Measurements from ENCODE around the gene INTS12.

DNA sequence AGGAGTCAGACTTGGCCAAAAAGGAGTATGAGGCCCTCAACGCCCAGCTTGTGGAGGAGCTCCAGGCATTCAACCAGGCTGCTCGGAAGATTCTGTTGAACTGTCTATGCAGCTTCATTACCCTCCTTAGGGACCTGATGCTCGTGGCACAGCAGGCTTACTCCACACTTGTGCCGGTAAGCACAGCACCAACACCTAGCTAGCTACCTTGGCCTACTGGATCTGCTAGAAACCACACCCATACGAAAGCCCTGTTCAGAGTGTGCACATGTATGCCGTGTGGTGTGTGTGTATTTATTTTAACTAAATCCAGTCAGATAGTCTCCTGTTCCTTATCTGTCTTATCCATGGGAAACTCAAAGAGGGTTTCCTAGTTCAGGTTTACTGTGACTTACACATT is 49.3 kb downstream of the INTS12 start:
- no peak for TF ChIP-seq EP300 (IDR thresholded peaks at IDR 0.05; ENCODE audit: borderline replicate concordance in 1 of 2, low read depth in 2 of 2, low read length in 2 of 2)
- no peak for TF ChIP-seq SP1 (IDR thresholded peaks at IDR 0.05; ENCODE audit: low read depth, low read length)
- no peak for TF ChIP-seq CHD1 (IDR thresholded peaks at IDR 0.05; ENCODE audit: low read depth, low read length)
- no peak for TF ChIP-seq RXRA (IDR thresholded peaks at IDR 0.05; ENCODE audit: insufficient read depth, low read depth, low read length)
- TF ChIP-seq CBX8 (IDR thresholded peaks at IDR 0.05; ENCODE audit: borderline replicate concordance, low read depth, low read length) = no peak
- no peak for TF ChIP-seq POLR2A (IDR thresholded peaks at IDR 0.05; ENCODE audit: control extremely low read depth in 1 of 2, low read depth in 2 of 2, low read length in 2 of 2)
- TF ChIP-seq CHD2 (IDR thresholded peaks at IDR 0.05; ENCODE audit: low read length) = no peak
- TF ChIP-seq, protein P1, sequence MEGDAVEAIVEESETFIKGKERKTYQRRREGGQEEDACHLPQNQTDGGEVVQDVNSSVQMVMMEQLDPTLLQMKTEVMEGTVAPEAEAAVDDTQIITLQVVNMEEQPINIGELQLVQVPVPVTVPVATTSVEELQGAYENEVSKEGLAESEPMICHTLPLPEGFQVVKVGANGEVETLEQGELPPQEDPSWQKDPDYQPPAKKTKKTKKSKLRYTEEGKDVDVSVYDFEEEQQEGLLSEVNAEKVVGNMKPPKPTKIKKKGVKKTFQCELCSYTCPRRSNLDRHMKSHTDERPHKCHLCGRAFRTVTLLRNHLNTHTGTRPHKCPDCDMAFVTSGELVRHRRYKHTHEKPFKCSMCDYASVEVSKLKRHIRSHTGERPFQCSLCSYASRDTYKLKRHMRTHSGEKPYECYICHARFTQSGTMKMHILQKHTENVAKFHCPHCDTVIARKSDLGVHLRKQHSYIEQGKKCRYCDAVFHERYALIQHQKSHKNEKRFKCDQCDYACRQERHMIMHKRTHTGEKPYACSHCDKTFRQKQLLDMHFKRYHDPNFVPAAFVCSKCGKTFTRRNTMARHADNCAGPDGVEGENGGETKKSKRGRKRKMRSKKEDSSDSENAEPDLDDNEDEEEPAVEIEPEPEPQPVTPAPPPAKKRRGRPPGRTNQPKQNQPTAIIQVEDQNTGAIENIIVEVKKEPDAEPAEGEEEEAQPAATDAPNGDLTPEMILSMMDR (IDR thresholded peaks at IDR 0.05; ENCODE audit: control extremely low read depth in 1 of 3, insufficient read depth in 1 of 3, low read depth in 1 of 3, low read length in 3 of 3) = no peak
- no peak for TF ChIP-seq TBP (IDR thresholded peaks at IDR 0.05; ENCODE audit: low read depth, low read length)
